NCI-H1105 treated with DMSO at 0.1 percent for 48 hours (cell line): ENCODE results near the gene BLOC1S2.
A peak's percentile ranks its signal among the peaks of the same experiment; 100 is the strongest.
"Not testable (repeated sequence)": the region's sequence is repeated elsewhere in the genome, so short reads cannot be mapped to it uniquely, and the experiment has no call there.

Experiments used
- DNase-seq: peaks from one replicate; lab custom pipeline; 2025; lab: John Stamatoyannopoulos, UW

Gene BLOC1S2

GRCh38 chr10:100291356-100291755 is 4.9 kb upstream of the BLOC1S2 start:
- DNase-seq, result no peak

GRCh38 chr10:100289641-100290040 is 3.2 kb upstream of the BLOC1S2 start:
- DNase-seq, result no peak

- no peak for DNase-seq
Observed at GRCh38 chr10:100288196-100288595, 1.7 kb upstream of the BLOC1S2 start.

GRCh38 chr10:100287756-100288155 is 1.3 kb upstream of the BLOC1S2 start:
- no peak for DNase-seq

- DNase-seq, result not testable (repeated sequence)
Observed at GRCh38 chr10:100285326-100285725, 1.2 kb downstream of the BLOC1S2 start.

- DNase-seq, result no peak
Observed at GRCh38 chr10:100282907-100283306, 3.6 kb downstream of the BLOC1S2 start.

- not testable (repeated sequence) for DNase-seq
Observed at GRCh38 chr10:100276971-100277370, 9.5 kb downstream of the BLOC1S2 start.

- DNase-seq, result peak; percentile 66
Observed at GRCh38 chr10:100267239-100268104, 19.0 kb downstream of the BLOC1S2 start, which contains the start of gene CWF19L1. Gene CWF19L1 (minus strand): TSS chr10:100267638. CDS start chr10:100267593, 45 bp downstream.

GRCh38 chr10:100265821-100266485 is 20.5 kb downstream of the BLOC1S2 start:
- no peak for DNase-seq

GRCh38 chr10:100254191-100254590 is 32.3 kb downstream of the BLOC1S2 start:
- DNase-seq, result no peak

GRCh38 chr10:100253041-100253440 is 33.4 kb downstream of the BLOC1S2 start:
- DNase-seq, result no peak

GRCh38 chr10:100248820-100249219 is 37.7 kb downstream of the BLOC1S2 start:
- DNase-seq, result no peak

GRCh38 chr10:100245484-100246220 is 40.8 kb downstream of the BLOC1S2 start:
- DNase-seq, result no peak

GRCh38 chr10:100239851-100240250 is 46.6 kb downstream of the BLOC1S2 start:
- no peak for DNase-seq

GRCh38 chr10:100238429-100238828 is 48.1 kb downstream of the BLOC1S2 start:
- DNase-seq, result no peak

- no peak for DNase-seq
Observed at GRCh38 chr10:100232101-100232500, 54.4 kb downstream of the BLOC1S2 start.

GRCh38 chr10:100229819-100230422 is 56.6 kb downstream of the BLOC1S2 start:
- no peak for DNase-seq

- DNase-seq, result no peak
Observed at GRCh38 chr10:100223879-100224278, 62.6 kb downstream of the BLOC1S2 start.
